GM12878 (cell line): ENCODE measurements around the gene SRF.

Experiments
- CBFB ChIP-seq: IDR thresholded peaks from 2 replicates; pipeline ENCODE4 v1.6.1; 2016; ENCODE audit warnings: antibody characterized with exemption, low read depth
- CREB1 ChIP-seq: IDR thresholded peaks from 2 replicates; pipeline ENCODE4 v1.6.1; 2012; ENCODE audit warnings: low read depth, mild to moderate bottlenecking, inconsistent platforms
- CTCF ChIP-seq, 3 experiments: IDR thresholded peaks in 2 of 3; conservative IDR thresholded peaks in 1 of 3; 2 replicates each; pipeline ENCODE4 v1.5.1; 2011; ENCODE audit warnings: low read depth in 3 of 3, low read length in 3 of 3, mild to moderate bottlenecking in 3 of 3, control low read depth in 2 of 3, moderate library complexity in 2 of 3, inconsistent platforms in 1 of 3, mixed read lengths in 1 of 3; ENCODE audit not compliant: control insufficient read depth in 2 of 3, insufficient read depth in 1 of 3; ENCODE audit errors: extremely low read depth in 1 of 3
- FOS ChIP-seq: IDR thresholded peaks from 3 replicates; pipeline ENCODE4 v1.6.1; 2011; ENCODE audit warnings: borderline replicate concordance; ENCODE audit not compliant: insufficient read length; ENCODE audit errors: extremely low read depth
- RELB ChIP-seq: fragments of 450-650 bp; IDR thresholded peaks from 2 replicates; pipeline ENCODE4 v1.6.1; 2017; ENCODE audit warnings: low read depth, mild to moderate bottlenecking, moderate library complexity
- SP1 ChIP-seq: IDR thresholded peaks from one replicate; pipeline ENCODE4 v1.6.1; 2011; ENCODE audit warnings: low read depth, low read length
- TAF1 ChIP-seq: IDR thresholded peaks from 2 replicates; pipeline ENCODE4 v1.6.1; 2011; ENCODE audit warnings: mild to moderate bottlenecking, low read depth, low read length, borderline replicate concordance
- ZSCAN29 ChIP-seq: fragments of 450-650 bp; IDR thresholded peaks from 2 replicates; pipeline ENCODE4 v1.6.1; 2017; ENCODE audit warnings: mild to moderate bottlenecking, moderate library complexity

- peak; percentile 79 for TF ChIP-seq FOS
- peak; percentile 94 for TF ChIP-seq SP1
- no peak for TF ChIP-seq TAF1
- 0 out of 6 replicates have a peak, but pooled peaks of 1 of the 3 experiments have one; percentile 12 for TF ChIP-seq CTCF (IDR thresholded peaks at IDR 0.05 in 2 of 3, conservative IDR thresholded peaks at IDR 0.05 in 1 of 3; ENCODE audit: control insufficient read depth in 2 of 3, extremely low read depth in 1 of 3, insufficient read depth in 1 of 3, low read depth in 3 of 3, low read length in 3 of 3)
- no peak for TF ChIP-seq ZSCAN29
- TF ChIP-seq CBFB, result no peak
- peak; percentile 47; the same call in 1 of the 2 replicates for TF ChIP-seq CREB1
- TF ChIP-seq RELB, result peak; percentile 78
Measured at GRCh38 chr6:43174263-43175112, 3.4 kb downstream of the SRF start.
